ENCODE results near the gene AFMID. TPM values are rescaled to one million over a fixed set of nuclear protein-coding genes. Genes with fewer than 3 reads are reported as not detected.

The AFMID gene
- total RNA-seq, 6 donors from 2014 or later, result 30.5 to 265 (median 44.2) TPM

GRCh38 chr17:78163881-78164747 is 23.0 kb upstream of the AFMID start:
- ATAC-seq (ENCODE audit: low FRiP score in 2 of 2), result no peak
- 57 to 70% methylated on average over 7 to 22 of the region's 22 CpGs for WGBS, 2 donors
- Histone ChIP-seq H3K9me3 (no peaks in the 10 kb centered on the region), H3K27ac (no peak overlapping the region), H3K27me3 (no peaks in the 10 kb centered on the region), H3K4me1 (peaks cover 2 to 9% (median 5%) of the 10 kb centered on the region in 4 donors), H3K36me3 (no peaks in the 10 kb centered on the region), H3K4me3 (no peak overlapping the region)
- no peak for DNase-seq
- TF ChIP-seq POLR2AphosphoS5 (IDR thresholded peaks at IDR 0.05) (no peak), EP300 (IDR thresholded peaks at IDR 0.05) (no peak), POLR2A (IDR thresholded peaks at IDR 0.05) (no peak), CTCF (IDR thresholded peaks at IDR 0.05) (no peak)

- H3K27me3 ChIP-seq, result no peaks in the 10 kb centered on the region
- no peaks in the 10 kb centered on the region for H3K9me3 ChIP-seq
- H3K27ac ChIP-seq, result no peak overlapping the region
- DNase-seq (no peak), ATAC-seq (ENCODE audit: low FRiP score in 2 of 2) (no peak)
- no peak overlapping the region for H3K4me3 ChIP-seq
- H3K4me1 ChIP-seq, result peaks cover 8 to 18% (median 13%) of the 10 kb centered on the region in 4 donors
- H3K36me3 ChIP-seq, result no peaks in the 10 kb centered on the region
- 97 to 99% methylated on average over 12 to 15 of the region's 16 CpGs for WGBS, 2 donors
- no peak for TF ChIP-seq EP300 (IDR thresholded peaks at IDR 0.05)
- no peak for TF ChIP-seq CTCF (IDR thresholded peaks at IDR 0.05)
- TF ChIP-seq POLR2A (IDR thresholded peaks at IDR 0.05), result no peak
- no peak for TF ChIP-seq POLR2AphosphoS5 (IDR thresholded peaks at IDR 0.05)
These were observed 22.2 kb upstream of the AFMID start for GRCh38 chr17:78164748-78165607.

GRCh38 chr17:78166416-78166815 is 20.7 kb upstream of the AFMID start:
- Histone ChIP-seq H3K4me1 (peaks cover 21 to 32% (median 26%) of the 10 kb centered on the region in 4 donors), H3K27me3 (no peaks in the 10 kb centered on the region), H3K9me3 (no peaks in the 10 kb centered on the region), H3K4me3 (no peak overlapping the region), H3K36me3 (peaks cover 0 to 11% (median 3%) of the 10 kb centered on the region in 4 donors), H3K27ac (no peak overlapping the region)
- no peak for TF ChIP-seq POLR2AphosphoS5 (IDR thresholded peaks at IDR 0.05)
- no peak for TF ChIP-seq CTCF (IDR thresholded peaks at IDR 0.05)
- TF ChIP-seq EP300 (IDR thresholded peaks at IDR 0.05), result no peak
- no peak for TF ChIP-seq POLR2A (IDR thresholded peaks at IDR 0.05)
- DNase-seq (no peak), ATAC-seq (ENCODE audit: low FRiP score in 2 of 2) (no peak)
- 62 to 74% methylated on average over 6 of the region's 6 CpGs for WGBS, 2 donors

GRCh38 chr17:78168242-78168902 is 18.8 kb upstream of the AFMID start, which contains the start of gene SYNGR2:
TSS of gene SYNGR2 (plus strand) at chr17:78168581. CDS start at chr17:78168617, 36 bp downstream.
- peak within 1 kb of the TSS; percentile 67 to 95 (median 88) for H3K4me3 ChIP-seq
- no peak for TF ChIP-seq EP300 (IDR thresholded peaks at IDR 0.05)
- TF ChIP-seq POLR2AphosphoS5 (IDR thresholded peaks at IDR 0.05), result peak; percentile 77 to 87
- TF ChIP-seq CTCF (IDR thresholded peaks at IDR 0.05), result peak in 3 of 6 experiments; percentile 25 to 41 (median 34)
- peak in 3 of 4 donors; percentile 68 to 98 (median 88) for TF ChIP-seq POLR2A (IDR thresholded peaks at IDR 0.05)
- H3K36me3 ChIP-seq, result peaks cover 0 to 29% (median 14%) of the 10 kb centered on the region in 4 donors
- peak; percentile 90 to 99 for DNase-seq
- WGBS, 2 donors, result 0% methylated on average over 11 to 27 of the region's 84 CpGs
- H3K9me3 ChIP-seq, result no peaks in the 10 kb centered on the region
- peak; percentile 75 to 83 for ATAC-seq (ENCODE audit: low FRiP score in 2 of 2)
- peaks cover 41 to 52% (median 46%) of the 10 kb centered on the region in 4 donors for H3K4me1 ChIP-seq
- no peaks in the 10 kb centered on the region for H3K27me3 ChIP-seq
- H3K27ac ChIP-seq, result peak within 1 kb of the TSS; percentile 95

All from upper lobe of left lung (tissue), 6 donors.